ENCODE measurements around the gene TAF12.
"Not testable (repeated sequence)": the region's sequence is repeated elsewhere in the genome, so short reads cannot be mapped to it uniquely, and the experiment has no call there.

- TF ChIP-seq CTCF (conservative IDR thresholded peaks at IDR 0.05; ENCODE audit: low read depth, low read length); USF2 (IDR thresholded peaks at IDR 0.05; ENCODE audit: low read depth, low read length); POLR2A (IDR thresholded peaks at IDR 0.05; ENCODE audit: low read depth, low read length); MAFK (IDR thresholded peaks at IDR 0.05; ENCODE audit: low read depth, low read length); RAD21 (IDR thresholded peaks at IDR 0.05; ENCODE audit: low read length); RFX5 (IDR thresholded peaks at IDR 0.05; ENCODE audit: low read depth, low read length); RCOR1 (IDR thresholded peaks at IDR 0.05; ENCODE audit: insufficient replicate concordance, low read length): not testable (repeated sequence)
Measured at GRCh38 chr1:28594686-28595411, 48.0 kb downstream of the TAF12 start.

All from IMR-90 (cell line).